Spleen (tissue), 11 donors: ENCODE data around the gene ADAMTS6. TPM values are rescaled to one million over a fixed set of nuclear protein-coding genes. Genes with fewer than 3 reads are reported as not detected.

Experiments
- DNase-seq: peaks from one replicate; pipeline ENCODE4 v3.0.0-alpha.2; 2020
- H3K27ac ChIP-seq, 8 donors: fragments of 200-600 bp; sonication (generic) in 7 of 8; 1 replicate in 4 of 8; 2 replicates in 4 of 8; pipeline versions ENCODE4 v1.5.0 to v1.8.0; 2016 to 2021; ENCODE audit warnings: inconsistent platforms in 4 of 8, mild to moderate bottlenecking in 4 of 8, moderate library complexity in 1 of 8
- H3K27me3 ChIP-seq, 7 donors: fragments of 200-600 bp; sonication (generic) in 6 of 7; replicated peaks in 1 of 7; 1 replicate in 4 of 7; 2 replicates in 3 of 7; pipeline versions ENCODE4 v1.5.0 to v1.8.0; 2016 to 2021; ENCODE audit warnings: inconsistent platforms in 3 of 7, mild to moderate bottlenecking in 1 of 7
- H3K36me3 ChIP-seq, 6 donors: fragments of 200-600 bp; sonication (generic) in 5 of 6; 1 replicate in 4 of 6; 2 replicates in 2 of 6; pipeline versions ENCODE4 v1.5.0 to v1.8.0; 2016 to 2021; ENCODE audit warnings: inconsistent platforms in 2 of 6
- H3K4me1 ChIP-seq, 6 donors: fragments of 200-600 bp; sonication (generic) in 5 of 6; 1 replicate in 3 of 6; 2 replicates in 3 of 6; pipeline versions ENCODE4 v1.5.0 to v1.8.0; 2016 to 2021; ENCODE audit warnings: inconsistent platforms in 3 of 6
- H3K4me3 ChIP-seq, 8 donors: fragments of 200-600 bp; sonication (generic) in 7 of 8; 1 replicate in 4 of 8; 2 replicates in 4 of 8; pipeline versions ENCODE4 v1.5.0 to v1.8.0; 2016 to 2021; ENCODE audit warnings: inconsistent platforms in 4 of 8, mild to moderate bottlenecking in 4 of 8, moderate library complexity in 2 of 8
- H3K9me3 ChIP-seq, 8 donors: fragments of 200-600 bp; sonication (generic) in 7 of 8; 1 replicate in 4 of 8; 2 replicates in 4 of 8; pipeline versions ENCODE4 v1.5.0 to v1.8.0; 2016 to 2021; ENCODE audit warnings: inconsistent platforms in 4 of 8
- CTCF ChIP-seq, 11 experiments: fragments of 200-600 bp in 7 of 11; fragments of 450-650 bp in 4 of 11; sonication (generic) in 4 of 11; IDR thresholded peaks in 8 of 11; conservative IDR thresholded peaks in 3 of 11; 1 replicate in 7 of 11; 2 replicates in 4 of 11; pipeline versions ENCODE4 v1.4.0 to v1.8.0; 2016 to 2021; ENCODE audit warnings: antibody characterized with exemption in 11 of 11, inconsistent platforms in 4 of 11, mild to moderate bottlenecking in 1 of 11
- POLR2A ChIP-seq, 3 donors: fragments of 450-650 bp; IDR thresholded peaks; one replicate each; pipeline ENCODE4 v1.5.1; 2017; ENCODE audit warnings: antibody characterized with exemption in 3 of 3, mild to moderate bottlenecking in 1 of 3
- POLR2AphosphoS5 ChIP-seq, 3 donors: sonication (generic); formaldehyde crosslinking; IDR thresholded peaks; one replicate each; pipeline ENCODE4 v1.5.1; 2017; ENCODE audit warnings: antibody characterized with exemption in 3 of 3
- WGBS, 5 donors: extraction: QIAGEN DNeasy Blood & Tissue Kit in 3 of 5; methylation state at CpG; one replicate each; pipeline versions ENCODE4 v1.1.5 to v1.1.7; 2013 to 2018; 5-methylcytosine and 5-hydroxymethylcytosine counted together
- intact Hi-C: fragments of 100-400 bp; cut with DNase I; formaldehyde crosslinking; loops from one replicate; pipeline ENCODE4 v1.15.0; 2023; ENCODE audit warnings: low total_unique reads
- polyA plus RNA-seq, 3 donors: library from polyadenylated mRNA; stranded (reverse); fragments of 200-250 nt; gene quantifications; one replicate each; pipeline ENCODE4 v1.2.1, GENCODE V29; 2013
- total RNA-seq, 7 donors: library from RNA; depleted of rRNA in 3 of 7; stranded (reverse); fragments of >200 nt in 3 of 7; fragmentation: NEBNext Ultra II Directional in 4 of 7; extraction: Animal tissue kit (Norgen Biotek cat#: 25700) in 4 of 7; gene quantifications; one replicate each; pipeline versions ENCODE4 v1.1.0 to v1.2.1, GENCODE V29; 2016 to 2021
- donor health status: healthy with polysubstance abuse.
- donor health status: DM: no; HTN: no; CAD: no; lungs with moderate emphysema.
- donor health status: DM: no; HTN: no; CAD: no.
- donor health status: Bipolar disorder and iron deficiency.
- donor health status: healthy.
- donor health status: DM: no; HTN: no; CAD: no.
- donor health status: DM: yes; HTN: yes; CAD: no.

ADAMTS6 gene
- total and polyA plus RNA-seq, 10 donors = 1.1 to 16.4 (median 6.3) TPM

GRCh38 chr5:65459995-65460394 is 21.7 kb downstream of the ADAMTS6 start:
- Histone ChIP-seq H3K27ac (no peak overlapping the region), H3K36me3 (peaks cover 0 to 14% (median 0%) of the 10 kb centered on the region in 6 donors), H3K4me3 (no peak overlapping the region), H3K4me1 (no peaks in the 10 kb centered on the region), H3K9me3 (no peaks in the 10 kb centered on the region), H3K27me3 (no peaks in the 10 kb centered on the region)
- 84 to 87% (median 86%) methylated on average over 4 of the region's 4 CpGs for WGBS, 5 donors
- no peak for DNase-seq
- intact Hi-C loops = no loop called here
- no peak for TF ChIP-seq POLR2AphosphoS5 (IDR thresholded peaks at IDR 0.05)
- no peak for TF ChIP-seq CTCF (IDR thresholded peaks at IDR 0.05 in 8 of 11, conservative IDR thresholded peaks at IDR 0.05 in 3 of 11)

- intact Hi-C loops = no loop called here
- H3K36me3 ChIP-seq = peaks cover 0 to 36% (median 0%) of the 10 kb centered on the region in 6 donors
- H3K4me3 ChIP-seq = no peak overlapping the region
- no peaks in the 10 kb centered on the region for H3K4me1 ChIP-seq
- H3K27ac ChIP-seq = no peak overlapping the region
- peaks cover 0 to 6% (median 0%) of the 10 kb centered on the region in 8 donors for H3K9me3 ChIP-seq
- no peak for DNase-seq
- TF ChIP-seq POLR2A (IDR thresholded peaks at IDR 0.05) (no peak), CTCF (IDR thresholded peaks at IDR 0.05 in 8 of 11, conservative IDR thresholded peaks at IDR 0.05 in 3 of 11) (no peak), POLR2AphosphoS5 (IDR thresholded peaks at IDR 0.05) (no peak)
- WGBS, 5 donors = 82 to 96% (median 84%) methylated on average over 6 of the region's 6 CpGs
- H3K27me3 ChIP-seq = no peaks in the 10 kb centered on the region
Measured at GRCh38 chr5:65455064-65455463, 26.7 kb downstream of the ADAMTS6 start.

GRCh38 chr5:65451436-65451835 is 30.3 kb downstream of the ADAMTS6 start:
- Histone ChIP-seq H3K36me3 (peaks cover 0 to 23% (median 0%) of the 10 kb centered on the region in 6 donors), H3K4me1 (no peaks in the 10 kb centered on the region), H3K27ac (no peak overlapping the region), H3K27me3 (no peaks in the 10 kb centered on the region), H3K4me3 (no peak overlapping the region), H3K9me3 (peaks cover 0 to 6% (median 0%) of the 10 kb centered on the region in 8 donors)
- intact Hi-C loops = no loop called here
- 77 to 93% (median 83%) methylated on average over 2 of the region's 2 CpGs for WGBS, 5 donors
- no peak for DNase-seq
- TF ChIP-seq CTCF (IDR thresholded peaks at IDR 0.05 in 8 of 11, conservative IDR thresholded peaks at IDR 0.05 in 3 of 11) (no peak), POLR2AphosphoS5 (IDR thresholded peaks at IDR 0.05) (no peak), POLR2A (IDR thresholded peaks at IDR 0.05) (no peak)

- peaks cover 0 to 5% (median 0%) of the 10 kb centered on the region in 8 donors for H3K9me3 ChIP-seq
- intact Hi-C loops = no loop called here
- DNase-seq = no peak
- TF ChIP-seq POLR2AphosphoS5 (IDR thresholded peaks at IDR 0.05) = no peak
- TF ChIP-seq POLR2A (IDR thresholded peaks at IDR 0.05) = no peak
- TF ChIP-seq CTCF (IDR thresholded peaks at IDR 0.05 in 8 of 11, conservative IDR thresholded peaks at IDR 0.05 in 3 of 11) = no peak
- H3K27me3 ChIP-seq = no peaks in the 10 kb centered on the region
- no peak overlapping the region for H3K4me3 ChIP-seq
- peaks cover 0 to 4% (median 0%) of the 10 kb centered on the region in 6 donors for H3K36me3 ChIP-seq
- no peak overlapping the region for H3K27ac ChIP-seq
- 79 to 91% (median 84%) methylated on average over 2 of the region's 2 CpGs for WGBS, 5 donors
- no peaks in the 10 kb centered on the region for H3K4me1 ChIP-seq
Measured at GRCh38 chr5:65446682-65447081, 35.0 kb downstream of the ADAMTS6 start.
